ENCODE data around the gene SLFN14. TPM values are rescaled to one million over a fixed set of nuclear protein-coding genes. Genes with fewer than 3 reads are reported as not detected.

SLFN14 gene
- total and polyA plus RNA-seq, 2 of the 4 experiments (the other 2 are of a cell fraction): not detected

DNA sequence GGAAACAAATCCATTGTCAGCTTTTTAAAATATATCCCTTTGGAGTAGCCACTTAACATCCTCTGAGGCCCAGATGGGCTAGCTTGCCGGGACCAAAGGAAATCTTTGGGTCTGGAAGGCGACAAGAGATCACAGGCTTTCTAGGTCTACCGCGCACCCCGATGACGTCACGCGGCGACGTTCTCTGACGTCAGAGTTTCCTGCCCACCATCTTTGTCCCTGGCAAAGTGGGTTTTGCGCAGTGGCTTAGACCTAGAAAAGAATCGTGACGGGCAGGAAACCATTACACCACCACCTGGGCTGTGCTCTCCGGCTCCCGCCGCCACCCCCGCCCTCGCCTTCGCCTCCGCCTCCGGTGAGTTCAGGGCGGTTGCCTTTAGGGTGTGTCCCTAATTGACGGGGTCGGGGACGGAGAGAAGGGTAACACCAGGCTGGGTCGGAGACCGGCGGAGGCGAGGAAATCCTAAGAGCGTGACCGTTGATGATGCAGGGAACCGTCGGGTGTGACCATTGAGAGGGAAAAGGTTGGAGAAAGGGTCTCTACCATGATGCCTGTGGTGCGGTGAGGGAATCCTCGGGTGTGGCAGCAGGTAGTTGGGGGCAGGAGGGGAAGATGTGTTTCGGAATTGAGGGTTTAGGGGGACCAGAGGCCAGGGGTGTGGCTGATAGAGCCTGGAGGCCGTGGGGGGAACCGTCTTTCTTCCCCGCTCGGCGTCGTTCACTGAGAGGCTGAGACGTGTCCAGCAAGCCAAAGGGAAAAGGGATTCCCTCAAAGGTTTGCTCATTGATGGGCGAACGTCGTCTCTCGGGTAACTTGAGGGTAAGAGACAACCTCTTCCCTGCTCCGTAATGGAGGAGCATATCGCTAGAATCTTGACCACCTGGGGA, 26.7 kb upstream of the SLFN14 start, which contains the start of gene AP2B1 (continued):
- TF ChIP-seq NFE2L2 (IDR thresholded peaks at IDR 0.05; ENCODE audit: low read depth, low read length): 0 out of 2 replicates have a peak, but pooled peaks have one; percentile 53
- no peak for TF ChIP-seq SMC3 (IDR thresholded peaks at IDR 0.05; ENCODE audit: low read depth, low read length)
- no peak for TF ChIP-seq CHD1 (IDR thresholded peaks at IDR 0.05; ENCODE audit: low read depth, low read length)
- no peak for TF ChIP-seq RAD21 (IDR thresholded peaks at IDR 0.05; ENCODE audit: low read length)

All from IMR-90 (cell line).